Measurements from ENCODE around the gene PITX1.

Gene PITX1

GRCh38 chr5:135013445-135013844, 20.6 kb downstream of the PITX1 start:
- Histone ChIP-seq H3K9me3 (ENCODE audit: control insufficient read depth, insufficient read depth, low read length) (no peaks in the 10 kb centered on the region), H3K27ac (ENCODE audit: low read depth, low read length) (no peak overlapping the region), H3K27me3 (ENCODE audit: control insufficient read depth, insufficient read depth, low read length) (no peaks in the 10 kb centered on the region), H3K4me1 (ENCODE audit: control insufficient read depth, insufficient read depth, low read length) (no peaks in the 10 kb centered on the region), H3K4me3 (ENCODE audit: low read depth, low read length) (no peak overlapping the region), H3K9ac (ENCODE audit: low read depth, low read length) (no peak overlapping the region), H3K36me3 (ENCODE audit: control insufficient read depth, insufficient read depth, low read length) (no peaks in the 10 kb centered on the region)

GRCh38 chr5:135012951-135013391, 21.1 kb downstream of the PITX1 start:
- H3K9ac ChIP-seq (ENCODE audit: low read depth, low read length) = no peak overlapping the region
- no peak overlapping the region for H3K27ac ChIP-seq (ENCODE audit: low read depth, low read length)
- no peaks in the 10 kb centered on the region for H3K36me3 ChIP-seq (ENCODE audit: control insufficient read depth, insufficient read depth, low read length)

GRCh38 chr5:135012033-135012588, 21.9 kb downstream of the PITX1 start:
- no peaks in the 10 kb centered on the region for H3K9me3 ChIP-seq (ENCODE audit: control insufficient read depth, insufficient read depth, low read length)
- no peak overlapping the region for H3K4me3 ChIP-seq (ENCODE audit: low read depth, low read length)
- no peaks in the 10 kb centered on the region for H3K27me3 ChIP-seq (ENCODE audit: control insufficient read depth, insufficient read depth, low read length)
- H3K27ac ChIP-seq (ENCODE audit: low read depth, low read length) = no peak overlapping the region
- H3K36me3 ChIP-seq (ENCODE audit: control insufficient read depth, insufficient read depth, low read length) = no peaks in the 10 kb centered on the region
- H3K4me1 ChIP-seq (ENCODE audit: control insufficient read depth, insufficient read depth, low read length) = no peaks in the 10 kb centered on the region
- no peak overlapping the region for H3K9ac ChIP-seq (ENCODE audit: low read depth, low read length)

More at GRCh38 chr5:135012951-135013391, 21.1 kb downstream of the PITX1 start:
- H3K4me1 ChIP-seq (ENCODE audit: control insufficient read depth, insufficient read depth, low read length) = no peaks in the 10 kb centered on the region
- no peak overlapping the region for H3K4me3 ChIP-seq (ENCODE audit: low read depth, low read length)
- no peaks in the 10 kb centered on the region for H3K9me3 ChIP-seq (ENCODE audit: control insufficient read depth, insufficient read depth, low read length)
- H3K27me3 ChIP-seq (ENCODE audit: control insufficient read depth, insufficient read depth, low read length) = no peaks in the 10 kb centered on the region

- Histone ChIP-seq H3K27me3 (ENCODE audit: control insufficient read depth, insufficient read depth, low read length) (no peaks in the 10 kb centered on the region), H3K4me1 (ENCODE audit: control insufficient read depth, insufficient read depth, low read length) (no peaks in the 10 kb centered on the region), H3K9ac (ENCODE audit: low read depth, low read length) (no peak overlapping the region), H3K36me3 (ENCODE audit: control insufficient read depth, insufficient read depth, low read length) (no peaks in the 10 kb centered on the region), H3K4me3 (ENCODE audit: low read depth, low read length) (no peak overlapping the region), H3K27ac (ENCODE audit: low read depth, low read length) (no peak overlapping the region), H3K9me3 (ENCODE audit: control insufficient read depth, insufficient read depth, low read length) (no peaks in the 10 kb centered on the region)
Measured at GRCh38 chr5:135011355-135012032, 22.5 kb downstream of the PITX1 start.

GRCh38 chr5:135010502-135011354, 23.3 kb downstream of the PITX1 start:
- Histone ChIP-seq H3K9me3 (ENCODE audit: control insufficient read depth, insufficient read depth, low read length) (no peaks in the 10 kb centered on the region), H3K36me3 (ENCODE audit: control insufficient read depth, insufficient read depth, low read length) (no peaks in the 10 kb centered on the region), H3K4me3 (ENCODE audit: low read depth, low read length) (no peak overlapping the region), H3K27ac (ENCODE audit: low read depth, low read length) (no peak overlapping the region), H3K9ac (ENCODE audit: low read depth, low read length) (no peak overlapping the region), H3K27me3 (ENCODE audit: control insufficient read depth, insufficient read depth, low read length) (no peaks in the 10 kb centered on the region), H3K4me1 (ENCODE audit: control insufficient read depth, insufficient read depth, low read length) (no peaks in the 10 kb centered on the region)

GRCh38 chr5:135009736-135010501, 24.1 kb downstream of the PITX1 start:
- H3K4me1 ChIP-seq (ENCODE audit: control insufficient read depth, insufficient read depth, low read length) = no peaks in the 10 kb centered on the region
- H3K27me3 ChIP-seq (ENCODE audit: control insufficient read depth, insufficient read depth, low read length) = no peaks in the 10 kb centered on the region
- H3K36me3 ChIP-seq (ENCODE audit: control insufficient read depth, insufficient read depth, low read length) = no peaks in the 10 kb centered on the region
- H3K9ac ChIP-seq (ENCODE audit: low read depth, low read length) = no peak overlapping the region
- no peak overlapping the region for H3K4me3 ChIP-seq (ENCODE audit: low read depth, low read length)
- no peaks in the 10 kb centered on the region for H3K9me3 ChIP-seq (ENCODE audit: control insufficient read depth, insufficient read depth, low read length)
- H3K27ac ChIP-seq (ENCODE audit: low read depth, low read length) = no peak overlapping the region

GRCh38 chr5:135008981-135009735, 24.9 kb downstream of the PITX1 start:
- Histone ChIP-seq H3K27me3 (ENCODE audit: control insufficient read depth, insufficient read depth, low read length) (no peaks in the 10 kb centered on the region), H3K4me3 (ENCODE audit: low read depth, low read length) (no peak overlapping the region), H3K27ac (ENCODE audit: low read depth, low read length) (no peak overlapping the region), H3K9me3 (ENCODE audit: control insufficient read depth, insufficient read depth, low read length) (no peaks in the 10 kb centered on the region), H3K36me3 (ENCODE audit: control insufficient read depth, insufficient read depth, low read length) (no peaks in the 10 kb centered on the region), H3K9ac (ENCODE audit: low read depth, low read length) (no peak overlapping the region), H3K4me1 (ENCODE audit: control insufficient read depth, insufficient read depth, low read length) (no peaks in the 10 kb centered on the region)

GRCh38 chr5:135008556-135008955, 25.5 kb downstream of the PITX1 start:
- H3K9me3 ChIP-seq (ENCODE audit: control insufficient read depth, insufficient read depth, low read length) = no peaks in the 10 kb centered on the region
- H3K4me3 ChIP-seq (ENCODE audit: low read depth, low read length) = no peak overlapping the region
- H3K27ac ChIP-seq (ENCODE audit: low read depth, low read length) = no peak overlapping the region
- H3K9ac ChIP-seq (ENCODE audit: low read depth, low read length) = no peak overlapping the region
- H3K36me3 ChIP-seq (ENCODE audit: control insufficient read depth, insufficient read depth, low read length) = no peaks in the 10 kb centered on the region
- H3K4me1 ChIP-seq (ENCODE audit: control insufficient read depth, insufficient read depth, low read length) = no peaks in the 10 kb centered on the region
- H3K27me3 ChIP-seq (ENCODE audit: control insufficient read depth, insufficient read depth, low read length) = no peaks in the 10 kb centered on the region

GRCh38 chr5:135007749-135008363, 26.2 kb downstream of the PITX1 start:
- Histone ChIP-seq H3K9me3 (ENCODE audit: control insufficient read depth, insufficient read depth, low read length) (no peaks in the 10 kb centered on the region), H3K27me3 (ENCODE audit: control insufficient read depth, insufficient read depth, low read length) (no peaks in the 10 kb centered on the region), H3K4me3 (ENCODE audit: low read depth, low read length) (no peak overlapping the region), H3K27ac (ENCODE audit: low read depth, low read length) (no peak overlapping the region), H3K36me3 (ENCODE audit: control insufficient read depth, insufficient read depth, low read length) (no peaks in the 10 kb centered on the region), H3K4me1 (ENCODE audit: control insufficient read depth, insufficient read depth, low read length) (no peaks in the 10 kb centered on the region), H3K9ac (ENCODE audit: low read depth, low read length) (no peak overlapping the region)

- H3K27me3 ChIP-seq (ENCODE audit: control insufficient read depth, insufficient read depth, low read length) = no peaks in the 10 kb centered on the region
- H3K9me3 ChIP-seq (ENCODE audit: control insufficient read depth, insufficient read depth, low read length) = no peaks in the 10 kb centered on the region
- no peaks in the 10 kb centered on the region for H3K36me3 ChIP-seq (ENCODE audit: control insufficient read depth, insufficient read depth, low read length)
- no peak overlapping the region for H3K9ac ChIP-seq (ENCODE audit: low read depth, low read length)
- H3K27ac ChIP-seq (ENCODE audit: low read depth, low read length) = no peak overlapping the region
- H3K4me1 ChIP-seq (ENCODE audit: control insufficient read depth, insufficient read depth, low read length) = no peaks in the 10 kb centered on the region
- H3K4me3 ChIP-seq (ENCODE audit: low read depth, low read length) = no peak overlapping the region
Measured at GRCh38 chr5:135007305-135007704, 26.7 kb downstream of the PITX1 start.
